ENCODE measurements around the gene RXYLT1. TPM values are rescaled to one million over a fixed set of nuclear protein-coding genes. Genes with fewer than 3 reads are reported as not detected.

The RXYLT1 gene, protein sequence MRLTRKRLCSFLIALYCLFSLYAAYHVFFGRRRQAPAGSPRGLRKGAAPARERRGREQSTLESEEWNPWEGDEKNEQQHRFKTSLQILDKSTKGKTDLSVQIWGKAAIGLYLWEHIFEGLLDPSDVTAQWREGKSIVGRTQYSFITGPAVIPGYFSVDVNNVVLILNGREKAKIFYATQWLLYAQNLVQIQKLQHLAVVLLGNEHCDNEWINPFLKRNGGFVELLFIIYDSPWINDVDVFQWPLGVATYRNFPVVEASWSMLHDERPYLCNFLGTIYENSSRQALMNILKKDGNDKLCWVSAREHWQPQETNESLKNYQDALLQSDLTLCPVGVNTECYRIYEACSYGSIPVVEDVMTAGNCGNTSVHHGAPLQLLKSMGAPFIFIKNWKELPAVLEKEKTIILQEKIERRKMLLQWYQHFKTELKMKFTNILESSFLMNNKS
- total RNA-seq = 22.0 and 22.9 TPM in 2 replicates

DNA sequence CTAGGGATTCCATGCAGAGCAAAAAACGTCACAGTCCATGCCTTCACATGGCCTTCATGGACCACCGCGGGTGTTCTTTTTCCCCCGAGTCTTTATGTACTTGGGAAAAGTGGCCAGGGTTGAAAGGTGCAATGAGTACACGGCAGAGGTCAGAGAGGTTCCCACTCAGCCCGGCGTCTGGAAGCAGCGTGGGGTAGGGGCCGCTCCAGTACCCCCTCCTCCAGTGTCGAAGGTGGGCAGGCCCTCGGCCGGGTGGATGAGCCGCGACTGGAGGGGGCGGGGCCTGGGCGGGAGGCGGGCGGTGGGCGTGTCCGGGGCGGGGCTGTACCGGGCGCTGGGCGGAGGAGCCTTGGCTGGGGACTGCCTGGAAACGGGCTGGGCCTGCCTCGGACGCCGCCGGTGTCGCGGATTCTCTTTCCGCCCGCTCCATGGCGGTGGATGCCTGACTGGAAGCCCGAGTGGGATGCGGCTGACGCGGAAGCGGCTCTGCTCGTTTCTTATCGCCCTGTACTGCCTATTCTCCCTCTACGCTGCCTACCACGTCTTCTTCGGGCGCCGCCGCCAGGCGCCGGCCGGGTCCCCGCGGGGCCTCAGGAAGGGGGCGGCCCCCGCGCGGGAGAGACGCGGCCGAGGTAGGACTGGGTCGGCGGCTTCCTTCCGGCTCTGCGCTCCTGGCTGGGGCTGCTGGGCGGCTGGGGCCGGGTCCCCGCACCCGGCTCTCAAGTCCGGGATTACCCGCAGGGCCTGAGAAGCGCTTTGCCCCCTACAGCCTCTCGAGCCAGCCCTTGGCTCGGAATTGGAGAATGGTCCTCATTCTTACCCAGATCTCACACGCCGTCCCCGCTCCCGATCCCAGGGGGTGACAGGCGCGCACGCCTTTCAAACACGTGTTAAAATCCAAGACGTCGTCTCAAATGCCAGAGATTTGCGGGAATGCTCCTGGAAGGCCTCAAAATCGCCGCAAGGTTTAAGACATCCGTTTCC, at the start of gene RXYLT1:
RXYLT1 (plus strand) TSS at position 412 of the 984 bp plus-strand sequence; CDS start at position 464, 52 bp downstream.

DNA sequence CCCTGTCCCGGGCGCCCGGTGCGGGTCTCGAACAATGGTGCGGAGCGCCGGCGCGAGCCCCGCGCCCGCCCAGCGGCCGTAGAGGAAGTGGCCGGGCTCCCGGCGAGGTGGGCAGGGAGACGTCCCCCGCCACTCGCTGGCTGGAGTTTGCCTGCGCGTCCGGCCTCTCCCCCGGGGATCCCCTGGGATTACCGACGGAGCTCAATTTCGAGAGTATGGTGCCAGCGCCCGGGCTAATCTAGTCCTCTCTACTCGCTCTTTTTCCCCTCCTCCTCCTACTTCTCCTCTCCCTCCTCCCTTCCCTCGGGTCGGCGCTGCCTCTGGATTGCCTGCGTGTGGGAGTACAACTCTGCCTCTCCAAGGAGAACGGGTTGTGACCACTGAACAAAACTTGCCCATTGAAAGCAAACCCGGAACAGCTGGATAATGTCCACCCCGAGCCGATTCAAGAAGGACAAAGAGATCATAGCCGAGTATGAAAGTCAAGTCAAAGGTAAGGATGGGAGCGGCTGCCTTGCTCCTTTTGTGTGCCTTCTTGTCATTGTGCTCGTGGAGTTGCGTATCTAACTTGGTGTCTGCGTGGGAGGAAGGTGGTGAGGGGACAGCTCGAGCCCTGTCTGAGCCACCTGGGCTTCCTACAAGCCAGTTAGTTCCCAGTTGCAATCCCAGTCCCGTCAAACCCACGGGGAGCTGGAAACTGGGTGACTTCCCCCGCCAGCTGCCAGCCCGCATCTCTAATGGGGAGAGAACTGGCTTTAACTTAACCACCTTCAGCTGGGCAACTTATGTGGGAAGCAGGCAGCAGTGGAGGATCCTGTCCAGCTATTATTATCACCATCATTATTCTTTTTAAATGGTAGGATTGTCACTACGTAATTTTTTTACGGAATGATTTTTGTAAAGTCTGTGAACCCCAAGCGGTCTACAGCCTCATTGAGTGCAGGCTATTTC, 65.0 kb downstream of the RXYLT1 start, which contains the start of gene SRGAP1:
SRGAP1 (plus strand) TSS at position 310 of the 951 bp plus-strand sequence; CDS start at position 427, 117 bp downstream.

Other genes starting within 250 kb of the RXYLT1 start
- under 0.01 and 1.7 TPM in 2 replicates for gene DPY19L2, start 111.4 kb upstream of the RXYLT1 start, total RNA-seq
- 3.1 and 6.6 TPM in 2 replicates for gene SRGAP1, start 64.8 kb downstream of the RXYLT1 start, total RNA-seq